Measurements from ENCODE around the gene SAFB2.
A peak's percentile ranks its signal among the peaks of the same experiment; 100 is the strongest.
"Not testable (repeated sequence)": the region's sequence is repeated elsewhere in the genome, so short reads cannot be mapped to it uniquely, and the experiment has no call there.

SAFB2 gene

GRCh38 chr19:5623397-5624017 is 931 bp upstream of the SAFB2 start:
- Mint-ChIP-seq H3K4me3 (peak overlapping the region; percentile 99 to 100), H3K9me3 (no peaks in the 10 kb centered on the region), H3K4me1 (peaks cover 77% of the 10 kb centered on the region), H3K27ac (peak overlapping the region; percentile 100), H3K27me3 (no peaks in the 10 kb centered on the region)
- DNase-seq = no peak
- no peak for ATAC-seq

- Mint-ChIP-seq H3K9me3 (no peaks in the 10 kb centered on the region), H3K27me3 (no peaks in the 10 kb centered on the region), H3K4me1 (peaks cover 77% of the 10 kb centered on the region), H3K4me3 (peak overlapping the region; percentile 99 to 100), H3K27ac (peak overlapping the region; percentile 99 to 100)
- ATAC-seq (no peak), DNase-seq (peak in 1 of 2 donors; percentile 20)
These were observed 571 bp downstream of the SAFB2 start for GRCh38 chr19:5621945-5622464.

- Mint-ChIP-seq H3K4me3 (peak overlapping the region; percentile 99 to 100), H3K4me1 (peaks cover 71% of the 10 kb centered on the region), H3K9me3 (no peaks in the 10 kb centered on the region), H3K27ac (peak overlapping the region; percentile 99 to 100), H3K27me3 (no peaks in the 10 kb centered on the region)
- DNase-seq (no peak), ATAC-seq (no peak)
These were observed 1.1 kb downstream of the SAFB2 start for GRCh38 chr19:5621311-5621944.

GRCh38 chr19:5619946-5620345 is 2.6 kb downstream of the SAFB2 start:
- Mint-ChIP-seq H3K27ac (no peak overlapping the region), H3K4me1 (peaks cover 57% of the 10 kb centered on the region), H3K9me3 (no peaks in the 10 kb centered on the region), H3K27me3 (no peaks in the 10 kb centered on the region), H3K4me3 (peak overlapping the region; percentile 45 to 66)
- ATAC-seq (no peak), DNase-seq (no peak)

GRCh38 chr19:5618591-5618990 is 4.0 kb downstream of the SAFB2 start:
- ATAC-seq = no peak

GRCh38 chr19:5617080-5617479 is 5.5 kb downstream of the SAFB2 start:
- Mint-ChIP-seq H3K4me3 (no peak overlapping the region), H3K4me1 (peaks cover 53% of the 10 kb centered on the region), H3K27me3 (no peaks in the 10 kb centered on the region), H3K9me3 (no peaks in the 10 kb centered on the region), H3K27ac (peak overlapping the region in 1 of 2 donors; percentile 42)
- no peak for ATAC-seq
- DNase-seq = no peak

More at GRCh38 chr19:5618591-5618990, 4.0 kb downstream of the SAFB2 start:
- DNase-seq = no peak
- Mint-ChIP-seq H3K27ac (peak overlapping the region in 1 of 2 donors; percentile 61), H3K9me3 (no peaks in the 10 kb centered on the region), H3K4me3 (peak overlapping the region in 1 of 2 donors; percentile 22), H3K27me3 (no peaks in the 10 kb centered on the region), H3K4me1 (peaks cover 51% of the 10 kb centered on the region)

- ATAC-seq = no peak
- peaks cover 43% of the 10 kb centered on the region for H3K4me1 Mint-ChIP-seq
- no peaks in the 10 kb centered on the region for H3K27me3 Mint-ChIP-seq
- no peaks in the 10 kb centered on the region for H3K9me3 Mint-ChIP-seq
- H3K4me3 Mint-ChIP-seq = no peak overlapping the region
- DNase-seq = no peak
- H3K27ac Mint-ChIP-seq = no peak overlapping the region
These were observed 6.7 kb downstream of the SAFB2 start for GRCh38 chr19:5615756-5616327.

GRCh38 chr19:5612891-5613865 is 9.4 kb downstream of the SAFB2 start:
- no peaks in the 10 kb centered on the region for H3K27me3 Mint-ChIP-seq
- no peak overlapping the region for H3K4me3 Mint-ChIP-seq
- peaks cover 16% of the 10 kb centered on the region for H3K4me1 Mint-ChIP-seq
- peak overlapping the region; percentile 32 to 84 for H3K27ac Mint-ChIP-seq
- H3K9me3 Mint-ChIP-seq = no peaks in the 10 kb centered on the region
- no peak for ATAC-seq
- no peak for DNase-seq

- DNase-seq (no peak), ATAC-seq (no peak)
- Mint-ChIP-seq H3K27ac (peak overlapping the region in 1 of 2 donors; percentile 6), H3K4me3 (no peak overlapping the region), H3K9me3 (no peaks in the 10 kb centered on the region), H3K4me1 (peaks cover 10% of the 10 kb centered on the region), H3K27me3 (no peaks in the 10 kb centered on the region)
These were observed 12.6 kb downstream of the SAFB2 start for GRCh38 chr19:5609881-5610448.

GRCh38 chr19:5608766-5609165 is 13.8 kb downstream of the SAFB2 start:
- not testable (repeated sequence) for H3K27me3 Mint-ChIP-seq, H3K4me3 Mint-ChIP-seq, H3K4me1 Mint-ChIP-seq, ATAC-seq, H3K9me3 Mint-ChIP-seq, DNase-seq
- H3K27ac Mint-ChIP-seq = peak overlapping the region in 1 of 2 donors; percentile 36

- Mint-ChIP-seq H3K4me3 (no peak overlapping the region), H3K27me3 (no peaks in the 10 kb centered on the region), H3K4me1 (peaks cover 5% of the 10 kb centered on the region), H3K27ac (peak overlapping the region; percentile 38 to 92), H3K9me3 (no peaks in the 10 kb centered on the region)
- DNase-seq = no peak
- ATAC-seq = no peak
These were observed 14.3 kb downstream of the SAFB2 start for GRCh38 chr19:5608291-5608690.

- DNase-seq (no peak), ATAC-seq (no peak)
- peaks cover 5% of the 10 kb centered on the region for H3K4me1 Mint-ChIP-seq
- H3K9me3 Mint-ChIP-seq = no peaks in the 10 kb centered on the region
- H3K27ac Mint-ChIP-seq = peak overlapping the region; percentile 41 to 92
- H3K4me3 Mint-ChIP-seq = no peak overlapping the region
- no peaks in the 10 kb centered on the region for H3K27me3 Mint-ChIP-seq
These were observed 15.0 kb downstream of the SAFB2 start for GRCh38 chr19:5607318-5608275.

- DNase-seq (no peak), ATAC-seq (no peak)
- no peak overlapping the region for H3K4me3 Mint-ChIP-seq
- peak overlapping the region; percentile 21 to 96 for H3K27ac Mint-ChIP-seq
- peaks cover 5% of the 10 kb centered on the region for H3K4me1 Mint-ChIP-seq
- H3K9me3 Mint-ChIP-seq = no peaks in the 10 kb centered on the region
- H3K27me3 Mint-ChIP-seq = no peaks in the 10 kb centered on the region
These were observed 17.2 kb downstream of the SAFB2 start for GRCh38 chr19:5605362-5605761.

- H3K4me1 Mint-ChIP-seq = peaks cover 5% of the 10 kb centered on the region
- no peaks in the 10 kb centered on the region for H3K9me3 Mint-ChIP-seq
- no peaks in the 10 kb centered on the region for H3K27me3 Mint-ChIP-seq
- H3K27ac Mint-ChIP-seq = no peak overlapping the region
- DNase-seq (no peak), ATAC-seq (no peak)
- H3K4me3 Mint-ChIP-seq = no peak overlapping the region
These were observed 18.9 kb downstream of the SAFB2 start for GRCh38 chr19:5603626-5604025.
